ES-I3 (cell line): ENCODE measurements around the gene ASPHD1.

Source experiments
- H3K36me3 ChIP-seq: 2 replicates; pipeline ENCODE4 v1.6.1; 2013; ENCODE audit warnings: mild to moderate bottlenecking, low read length, control low read depth, moderate library complexity; ENCODE audit not compliant: insufficient read depth
- H3K4me1 ChIP-seq: 2 replicates; pipeline ENCODE4 v1.6.1; 2013; ENCODE audit warnings: mild to moderate bottlenecking, control low read depth, low read length; ENCODE audit not compliant: insufficient read depth
- H3K9ac ChIP-seq: 2 replicates; pipeline ENCODE4 v1.6.1; 2013; ENCODE audit warnings: low read depth, mild to moderate bottlenecking, low read length, moderate library complexity
- H3K9me3 ChIP-seq: 2 replicates; pipeline ENCODE4 v1.6.1; 2013; ENCODE audit warnings: mild to moderate bottlenecking, low read length, moderate library complexity; ENCODE audit not compliant: control insufficient read depth, insufficient read depth

Gene ASPHD1

GRCh38 chr16:29900102-29900887, at the start of gene ASPHD1:
Gene ASPHD1 (plus strand): TSS chr16:29900488. CDS start chr16:29900972, 484 bp downstream.
- Histone ChIP-seq H3K36me3 (no peaks in the 10 kb centered on the region), H3K9me3 (no peaks in the 10 kb centered on the region), H3K9ac (peak within 1 kb of the TSS; percentile 79), H3K4me1 (no peaks in the 10 kb centered on the region; the same call in none of the 2 replicates)

GRCh38 chr16:29850998-29851397, 49.3 kb upstream of the ASPHD1 start:
- Histone ChIP-seq H3K9me3 (no peaks in the 10 kb centered on the region), H3K36me3 (no peaks in the 10 kb centered on the region)

GRCh38 chr16:29852654-29853053, 47.6 kb upstream of the ASPHD1 start:
- H3K9me3 ChIP-seq: no peaks in the 10 kb centered on the region
- H3K9ac ChIP-seq: no peak overlapping the region
- H3K36me3 ChIP-seq: no peaks in the 10 kb centered on the region
- peaks cover 7% of the 10 kb centered on the region; the same call in 1 of the 2 replicates for H3K4me1 ChIP-seq

More at GRCh38 chr16:29850998-29851397, 49.3 kb upstream of the ASPHD1 start:
- H3K9ac ChIP-seq: no peak overlapping the region
- H3K4me1 ChIP-seq: peaks cover 7% of the 10 kb centered on the region; the same call in 1 of the 2 replicates

GRCh38 chr16:29854520-29855100, 45.7 kb upstream of the ASPHD1 start:
- H3K4me1 ChIP-seq: peaks cover under 1% of the 10 kb centered on the region; the same call in 1 of the 2 replicates
- no peaks in the 10 kb centered on the region for H3K9me3 ChIP-seq
- H3K9ac ChIP-seq: no peak overlapping the region
- H3K36me3 ChIP-seq: no peaks in the 10 kb centered on the region

GRCh38 chr16:29857133-29857760, 43.0 kb upstream of the ASPHD1 start:
- Histone ChIP-seq H3K9me3 (no peaks in the 10 kb centered on the region), H3K9ac (no peak overlapping the region), H3K36me3 (no peaks in the 10 kb centered on the region; the same call in 1 of the 2 replicates), H3K4me1 (no peaks in the 10 kb centered on the region)

- no peak overlapping the region for H3K9ac ChIP-seq
- H3K9me3 ChIP-seq: no peaks in the 10 kb centered on the region
- no peaks in the 10 kb centered on the region; the same call in 1 of the 2 replicates for H3K36me3 ChIP-seq
- no peaks in the 10 kb centered on the region for H3K4me1 ChIP-seq
Measured at GRCh38 chr16:29858149-29858849, 42.0 kb upstream of the ASPHD1 start.

GRCh38 chr16:29858974-29859373, 41.3 kb upstream of the ASPHD1 start:
- H3K9me3 ChIP-seq: no peaks in the 10 kb centered on the region
- no peaks in the 10 kb centered on the region; the same call in 1 of the 2 replicates for H3K36me3 ChIP-seq
- H3K4me1 ChIP-seq: no peaks in the 10 kb centered on the region
- H3K9ac ChIP-seq: no peak overlapping the region

- H3K4me1 ChIP-seq: no peaks in the 10 kb centered on the region
- no peak overlapping the region for H3K9ac ChIP-seq
Measured at GRCh38 chr16:29860218-29860617, 40.1 kb upstream of the ASPHD1 start.

GRCh38 chr16:29862383-29862883, 37.9 kb upstream of the ASPHD1 start:
- Histone ChIP-seq H3K36me3 (no peaks in the 10 kb centered on the region; the same call in 1 of the 2 replicates), H3K9me3 (no peaks in the 10 kb centered on the region), H3K9ac (peak overlapping the region; percentile 74), H3K4me1 (no peaks in the 10 kb centered on the region)

More at GRCh38 chr16:29860218-29860617, 40.1 kb upstream of the ASPHD1 start:
- H3K9me3 ChIP-seq: no peaks in the 10 kb centered on the region
- H3K36me3 ChIP-seq: no peaks in the 10 kb centered on the region; the same call in 1 of the 2 replicates

- peak within 1 kb of the TSS; percentile 74 for H3K9ac ChIP-seq
- H3K36me3 ChIP-seq: no peaks in the 10 kb centered on the region; the same call in 1 of the 2 replicates
- no peaks in the 10 kb centered on the region for H3K4me1 ChIP-seq
- H3K9me3 ChIP-seq: no peaks in the 10 kb centered on the region
Measured at GRCh38 chr16:29862884-29863668, 37.2 kb upstream of the ASPHD1 start, which contains the start of gene CDIPT. Gene CDIPT (minus strand): TSS chr16:29863226. CDS start chr16:29862857, 369 bp downstream.

GRCh38 chr16:29863669-29863984, 36.7 kb upstream of the ASPHD1 start:
- Histone ChIP-seq H3K9me3 (no peaks in the 10 kb centered on the region), H3K4me1 (no peaks in the 10 kb centered on the region), H3K9ac (peak overlapping the region; percentile 74; the same call in 1 of the 2 replicates), H3K36me3 (no peaks in the 10 kb centered on the region; the same call in 1 of the 2 replicates)

GRCh38 chr16:29864205-29864604, 36.1 kb upstream of the ASPHD1 start:
- Histone ChIP-seq H3K9me3 (no peaks in the 10 kb centered on the region), H3K4me1 (no peaks in the 10 kb centered on the region), H3K9ac (no peak overlapping the region), H3K36me3 (no peaks in the 10 kb centered on the region; the same call in 1 of the 2 replicates)

GRCh38 chr16:29868396-29869009, 31.8 kb upstream of the ASPHD1 start:
- Histone ChIP-seq H3K36me3 (no peaks in the 10 kb centered on the region), H3K9me3 (no peaks in the 10 kb centered on the region), H3K4me1 (no peaks in the 10 kb centered on the region), H3K9ac (no peak overlapping the region)
